GM21786 (cell line): Measurements from ENCODE around the gene RYR2.
"Not testable (repeated sequence)": the region's sequence is repeated elsewhere in the genome, so short reads cannot be mapped to it uniquely, and the experiment has no call there.

ENCODE experiments used
- ATAC-seq: cut with Tn5 transposase; IDR thresholded peaks from one replicate; pipeline ENCODE4 v1.9.1; 2021; ENCODE audit not compliant: unreplicated experiment

RYR2 gene

DNA sequence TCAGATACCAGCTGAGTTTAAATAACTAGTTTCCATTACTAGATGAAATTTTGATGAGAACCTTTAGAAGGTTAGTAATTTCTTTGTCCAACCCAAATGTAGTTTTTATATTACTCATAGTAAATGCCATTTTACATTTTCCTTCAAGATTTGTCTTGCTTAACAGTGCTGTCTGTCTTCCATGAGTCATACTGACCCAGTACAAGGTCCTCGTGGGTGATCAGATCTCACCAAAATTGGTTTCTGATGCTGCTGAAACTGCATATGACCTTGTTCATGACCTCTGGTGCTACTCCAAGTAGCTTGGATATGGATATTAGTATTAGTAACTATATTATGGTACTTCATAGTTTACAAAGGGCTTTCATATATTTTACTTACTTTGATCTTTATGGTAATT is 207.1 kb downstream of the RYR2 start:
- no peak for ATAC-seq

DNA sequence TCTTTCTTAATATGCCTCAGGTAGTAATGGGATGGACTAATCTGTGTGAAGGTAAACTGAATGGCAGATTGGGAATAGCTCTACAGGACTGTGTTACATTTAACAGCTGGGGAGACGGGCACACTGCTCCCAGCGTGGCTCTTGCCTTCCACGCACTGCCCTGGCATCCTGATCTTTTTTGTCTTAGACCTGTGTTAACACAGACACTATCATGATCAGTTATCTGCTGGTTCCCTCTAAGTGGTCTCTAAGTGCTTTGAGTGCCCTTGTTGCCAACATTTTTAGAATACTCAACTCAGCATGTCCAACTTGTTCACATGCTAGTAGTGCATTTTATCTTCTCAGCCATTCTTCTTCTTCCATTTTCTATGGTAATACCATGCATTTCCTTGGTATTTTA is 208.1 kb downstream of the RYR2 start:
- no peak for ATAC-seq

DNA sequence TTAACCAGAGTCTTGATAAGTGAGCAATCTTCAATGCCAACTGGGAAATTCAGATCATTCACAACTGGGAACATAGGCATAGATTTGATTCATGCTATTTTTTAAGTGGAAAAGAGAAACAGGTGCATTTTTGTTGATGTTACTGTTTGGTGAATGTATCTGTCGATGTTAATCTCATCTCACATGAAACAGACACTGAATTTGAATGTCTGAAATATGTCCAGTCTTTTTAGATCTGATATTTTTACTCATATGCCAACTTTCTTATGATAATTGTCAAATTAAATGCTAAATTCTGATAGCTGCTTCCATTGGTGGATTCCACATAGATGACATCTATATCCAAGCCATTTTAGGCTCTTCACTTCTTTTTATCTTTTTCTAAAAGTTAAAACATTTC is 213.1 kb downstream of the RYR2 start:
- ATAC-seq, result no peak

DNA sequence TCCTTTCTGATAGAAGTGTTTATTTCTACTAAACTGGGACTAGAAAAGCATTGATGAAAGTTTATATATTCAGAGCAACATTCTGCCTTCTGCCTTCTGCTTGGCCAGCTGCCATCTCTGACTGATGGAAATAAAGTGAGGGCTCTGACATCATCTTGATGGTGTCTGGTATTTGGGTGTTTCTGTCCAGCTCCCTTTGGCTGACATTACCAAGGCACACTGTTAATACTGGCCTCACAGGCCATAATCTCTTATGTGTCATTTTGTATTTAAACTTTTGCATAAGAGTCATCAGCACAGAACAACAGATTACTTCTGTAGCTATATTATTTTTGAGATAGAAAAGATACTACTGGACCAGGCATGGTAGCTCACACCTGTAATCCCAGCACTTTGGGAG is 216.9 kb downstream of the RYR2 start:
- ATAC-seq, result no peak

DNA sequence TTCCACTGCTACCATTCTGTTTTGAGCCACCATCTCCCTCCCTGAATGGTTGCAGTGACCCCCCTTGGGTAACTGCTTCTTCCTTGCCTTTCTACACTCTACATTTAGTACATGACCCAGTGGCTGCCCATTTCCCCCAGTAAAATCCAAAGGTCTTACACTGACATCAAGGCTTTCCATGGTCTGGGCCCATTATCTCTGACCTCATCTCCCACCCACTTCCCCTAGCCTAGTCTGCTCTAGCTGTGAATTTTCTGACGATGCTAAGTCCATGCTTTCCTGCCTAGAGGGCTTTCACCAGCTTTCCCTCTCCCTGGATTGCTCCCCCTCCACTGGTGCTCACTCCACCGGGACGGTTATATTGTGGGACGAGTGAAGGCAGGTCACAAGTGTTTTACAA is 219.2 kb downstream of the RYR2 start:
- ATAC-seq, result no peak

DNA sequence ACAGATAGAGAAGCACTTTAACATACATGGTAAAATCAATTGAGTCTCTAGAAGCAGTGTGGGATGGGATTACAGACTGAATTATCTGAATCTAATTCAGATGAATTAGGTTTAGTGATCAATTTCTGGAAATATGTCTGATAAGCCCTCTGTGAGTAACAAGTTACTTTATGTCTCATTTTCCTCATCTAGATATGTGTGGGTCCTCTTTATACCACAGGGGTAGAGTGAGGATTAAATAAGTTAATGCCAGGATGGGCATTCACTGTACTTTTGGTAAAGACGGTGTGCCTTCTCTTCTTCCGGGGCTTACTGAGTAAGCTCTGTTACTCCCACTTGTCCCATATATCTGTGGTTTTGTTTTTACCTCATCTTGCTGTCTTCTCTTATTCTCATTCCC is 225.8 kb downstream of the RYR2 start:
- ATAC-seq, result no peak

DNA sequence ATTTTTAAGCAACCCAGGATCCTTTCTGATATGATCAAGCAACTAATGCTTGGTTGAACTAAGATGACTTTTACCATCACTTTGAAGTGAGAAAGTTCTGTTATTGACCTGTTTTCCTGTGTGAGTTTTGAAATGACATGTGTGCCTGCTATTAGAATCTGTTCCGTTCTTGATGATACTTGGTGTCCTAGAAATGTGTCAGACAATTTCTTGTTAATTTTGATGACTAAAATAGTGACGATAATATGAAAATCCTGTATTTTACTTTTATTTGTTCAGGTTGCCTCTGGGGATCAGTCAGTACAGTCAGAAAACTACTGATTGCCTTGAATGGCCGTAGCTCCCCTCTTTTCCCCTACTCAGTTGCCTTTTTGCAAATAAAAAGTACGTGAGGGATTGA is 228.0 kb downstream of the RYR2 start:
- peak; percentile 58 for ATAC-seq

DNA sequence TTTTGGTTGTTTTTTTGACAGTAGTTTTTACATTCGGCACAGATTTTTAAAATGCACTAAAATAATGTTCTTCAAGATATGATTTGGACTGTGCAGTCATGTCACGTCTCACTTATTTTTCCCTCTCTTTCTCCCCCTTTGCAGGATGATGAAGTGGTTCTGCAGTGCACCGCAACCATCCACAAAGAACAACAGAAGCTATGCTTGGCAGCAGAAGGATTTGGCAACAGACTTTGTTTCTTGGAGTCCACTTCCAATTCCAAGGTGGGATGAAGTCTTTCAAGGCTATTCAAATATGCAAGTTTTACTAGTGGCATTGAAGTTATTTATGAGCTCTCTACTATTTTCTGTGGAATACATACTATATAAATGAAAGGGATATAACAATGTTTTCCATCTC is 228.4 kb downstream of the RYR2 start:
- ATAC-seq, result no peak

DNA sequence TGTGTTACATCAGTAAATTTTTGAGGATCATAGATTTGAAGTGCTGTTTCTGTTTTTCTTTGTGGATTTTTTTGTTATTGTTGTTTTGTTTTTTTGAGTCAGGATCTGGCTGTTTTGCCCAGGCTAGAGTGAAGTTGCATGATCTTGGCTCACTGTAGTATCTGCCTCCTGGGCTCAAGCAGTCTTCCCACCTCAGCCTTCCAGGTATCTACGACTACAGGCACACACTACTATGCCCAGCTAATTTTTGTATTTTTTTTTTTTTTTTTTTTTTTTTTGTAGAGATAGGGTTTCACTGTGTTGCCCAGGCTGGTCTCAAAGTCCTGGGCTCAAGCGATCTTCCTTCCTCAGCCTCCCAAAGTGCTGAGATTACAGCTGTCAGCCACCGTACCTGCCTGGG is 236.0 kb downstream of the RYR2 start:
- not testable (repeated sequence) for ATAC-seq

DNA sequence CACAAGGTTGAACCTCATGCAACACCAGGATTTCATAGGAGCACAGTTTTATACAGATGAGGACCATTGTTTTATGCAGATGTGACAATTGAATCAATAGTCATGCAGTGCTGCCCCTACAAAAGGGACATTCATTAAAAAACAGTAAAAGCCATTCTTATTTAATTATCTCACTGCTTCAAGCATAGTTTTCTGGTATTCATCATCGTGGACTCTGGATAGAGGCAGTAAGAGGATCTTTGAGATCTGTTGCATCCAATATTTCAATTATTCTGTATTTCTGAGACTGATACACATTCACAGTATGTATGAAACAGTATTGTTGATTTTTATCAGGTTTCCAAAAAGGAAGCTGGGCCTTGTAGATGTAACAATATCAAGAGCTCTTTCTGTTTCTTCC is 237.6 kb downstream of the RYR2 start:
- ATAC-seq, result no peak

DNA sequence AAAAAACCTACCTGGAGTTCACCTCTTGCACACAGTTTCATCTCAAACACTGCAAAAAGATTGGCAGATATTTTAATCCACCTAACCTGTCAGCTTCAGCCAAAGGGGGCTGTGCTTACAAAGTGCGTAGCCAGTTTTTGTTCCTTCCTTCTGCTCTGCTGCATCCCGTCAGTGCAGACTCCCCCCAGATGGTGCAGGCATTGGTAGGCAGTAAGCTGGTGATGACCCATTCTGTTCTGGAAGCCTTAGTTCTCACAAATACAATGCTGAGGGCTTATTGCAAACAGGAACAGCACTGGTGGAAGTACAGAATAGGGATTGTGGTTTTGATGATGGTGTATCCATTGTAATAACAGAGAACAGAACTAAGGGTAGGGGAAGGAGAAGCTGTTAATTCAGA is 239.5 kb downstream of the RYR2 start:
- no peak for ATAC-seq

DNA sequence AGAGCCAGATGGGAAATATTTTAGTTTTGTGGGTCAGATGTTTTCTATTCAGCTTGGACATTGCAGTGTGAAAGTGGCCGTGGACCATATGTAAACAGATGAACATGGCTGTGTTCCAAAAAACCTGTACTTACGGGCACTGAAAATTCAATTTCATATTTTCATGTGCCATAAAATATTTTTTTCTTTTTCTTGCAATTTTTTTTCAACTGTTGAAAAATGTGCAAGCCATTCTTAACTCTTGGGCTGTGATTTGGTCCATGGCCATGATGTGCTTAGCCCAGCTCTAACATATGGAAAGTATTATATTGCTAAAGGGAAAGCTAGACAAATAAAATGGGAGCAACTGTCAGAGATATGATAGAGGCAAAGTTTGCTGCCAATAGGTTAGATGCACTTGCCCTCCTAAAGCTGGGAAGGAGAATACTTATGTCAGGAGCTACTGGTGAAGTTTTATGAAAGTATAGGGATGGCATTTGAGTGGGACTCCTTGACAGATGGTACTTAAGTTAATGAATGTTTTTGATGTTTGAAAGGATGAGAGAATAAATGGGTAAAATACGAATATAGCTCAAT is 240.3 kb downstream of the RYR2 start:
- ATAC-seq, result no peak

DNA sequence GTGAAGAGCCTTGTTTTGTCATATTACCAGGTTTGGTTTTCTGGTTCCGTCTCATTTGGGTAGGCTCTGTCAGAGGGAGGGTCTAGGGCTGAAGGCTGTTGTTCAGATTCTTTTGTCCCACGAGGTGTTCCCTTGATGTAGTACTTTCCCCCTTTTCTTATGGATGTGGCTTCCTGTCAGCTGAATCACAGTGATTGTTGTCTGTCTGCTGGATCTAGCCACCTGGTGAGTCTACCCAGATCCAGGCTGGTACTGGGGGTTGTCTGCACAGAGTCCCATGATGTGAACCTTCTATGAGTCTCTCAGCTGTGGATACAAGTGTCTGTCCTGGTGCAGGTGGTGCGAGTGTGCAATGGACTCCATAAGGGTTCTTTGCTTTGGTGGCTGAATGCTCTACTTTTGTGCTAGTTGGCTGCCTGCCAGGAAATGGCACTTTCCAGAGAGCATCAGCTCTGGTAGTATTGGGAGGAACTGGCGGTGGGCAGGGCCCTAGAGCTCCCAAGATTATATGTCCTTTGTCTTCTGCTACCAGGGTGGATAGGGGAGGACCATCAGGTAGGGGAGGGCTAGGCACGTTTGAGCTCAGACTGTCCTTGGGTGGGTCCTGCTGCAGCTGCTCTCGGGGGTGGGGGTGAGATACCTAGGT is 246.0 kb downstream of the RYR2 start:
- no peak for ATAC-seq

DNA sequence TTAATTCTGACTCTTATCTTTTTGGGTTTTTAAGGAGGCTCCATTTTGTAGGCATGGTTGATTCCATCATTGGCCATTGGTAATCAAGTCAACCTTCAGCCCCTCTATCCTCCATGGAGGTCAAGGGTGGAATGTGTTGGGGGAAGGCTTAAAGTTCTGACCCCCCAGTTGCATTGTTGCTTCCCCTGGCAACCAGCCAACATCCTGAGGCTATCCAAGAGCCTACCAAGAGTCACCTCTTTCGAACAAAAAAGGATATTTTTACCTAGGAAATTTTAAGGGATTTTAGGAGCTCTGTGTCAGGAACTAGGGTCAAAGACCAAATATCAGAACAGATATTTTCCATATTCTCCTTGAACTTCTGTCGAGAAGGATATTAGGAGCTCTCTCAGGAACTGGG is 251.8 kb downstream of the RYR2 start:
- ATAC-seq, result no peak

DNA sequence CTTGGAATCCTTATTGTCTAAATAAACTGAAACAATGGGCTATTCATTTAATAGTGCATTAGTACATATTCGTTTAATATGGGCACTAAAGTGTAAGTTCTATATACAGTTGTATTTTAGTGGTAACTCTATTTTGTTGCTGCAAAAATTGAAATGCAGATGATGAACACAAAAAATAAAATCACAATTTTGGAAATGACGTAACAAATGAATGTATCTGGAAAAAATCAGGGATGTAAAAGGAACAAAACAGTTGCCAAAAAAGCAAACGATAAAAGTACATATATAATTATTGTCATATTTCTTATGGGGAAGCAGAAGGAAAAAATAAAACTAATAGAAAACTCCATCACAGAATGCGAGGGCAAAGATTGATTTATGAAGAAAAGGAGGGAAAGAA is 254.9 kb downstream of the RYR2 start:
- ATAC-seq, result no peak

DNA sequence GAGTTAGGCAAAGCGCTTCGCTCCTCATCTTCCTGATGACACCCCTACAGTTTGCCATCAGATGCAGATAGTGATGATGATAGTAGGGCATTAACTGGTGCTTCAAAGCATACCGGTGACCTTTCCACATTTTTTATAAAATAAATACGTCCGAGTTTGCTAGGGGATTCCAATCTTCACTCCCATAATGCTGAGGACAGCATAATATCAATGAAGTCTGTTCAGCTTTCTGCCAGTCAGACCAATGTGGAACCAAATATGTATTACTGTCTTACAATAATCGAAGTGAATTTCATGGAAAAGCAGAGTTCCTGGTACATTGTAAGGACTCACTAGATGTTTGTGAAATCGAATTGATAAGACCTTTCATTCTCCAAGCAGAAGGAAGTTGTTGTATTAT is 258.7 kb downstream of the RYR2 start:
- ATAC-seq, result no peak

DNA sequence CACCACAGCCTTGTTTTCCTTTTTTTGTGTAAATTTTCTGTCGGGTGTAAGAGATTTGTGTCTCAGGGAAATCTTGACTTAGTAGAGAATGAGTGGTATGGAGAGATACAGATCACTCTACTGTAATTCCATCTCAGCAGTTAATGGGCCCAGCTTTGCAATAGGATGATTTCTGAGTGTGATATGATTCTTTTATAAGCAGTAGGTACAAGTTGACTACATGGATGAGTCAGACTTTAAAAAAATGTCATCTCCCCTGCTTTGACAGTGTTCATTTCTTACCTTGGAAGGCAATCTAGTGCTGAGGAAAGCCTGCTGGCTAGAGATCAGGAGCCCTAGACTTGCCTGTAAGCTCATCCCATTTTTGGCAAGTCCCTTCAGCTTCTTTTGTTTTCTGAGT is 261.9 kb downstream of the RYR2 start:
- no peak for ATAC-seq

DNA sequence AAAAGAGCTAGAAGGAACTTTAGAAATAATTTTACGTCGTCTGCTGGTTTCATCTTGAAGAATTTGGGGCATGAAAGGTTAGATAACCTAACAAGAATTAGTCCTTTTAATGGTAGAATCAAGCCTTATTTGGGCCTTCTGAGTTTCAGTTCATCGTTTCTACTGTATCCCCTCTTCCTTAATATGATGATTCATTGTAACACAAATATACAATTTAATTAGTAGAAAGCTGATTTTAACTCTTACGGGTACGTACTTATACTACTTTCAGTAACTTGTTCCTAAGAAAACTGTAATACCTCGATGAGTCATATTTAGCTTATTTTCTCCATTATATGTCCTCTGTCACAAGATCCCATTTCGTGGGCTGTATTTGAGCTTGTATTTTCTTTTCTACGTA is 264.7 kb downstream of the RYR2 start:
- ATAC-seq, result no peak

DNA sequence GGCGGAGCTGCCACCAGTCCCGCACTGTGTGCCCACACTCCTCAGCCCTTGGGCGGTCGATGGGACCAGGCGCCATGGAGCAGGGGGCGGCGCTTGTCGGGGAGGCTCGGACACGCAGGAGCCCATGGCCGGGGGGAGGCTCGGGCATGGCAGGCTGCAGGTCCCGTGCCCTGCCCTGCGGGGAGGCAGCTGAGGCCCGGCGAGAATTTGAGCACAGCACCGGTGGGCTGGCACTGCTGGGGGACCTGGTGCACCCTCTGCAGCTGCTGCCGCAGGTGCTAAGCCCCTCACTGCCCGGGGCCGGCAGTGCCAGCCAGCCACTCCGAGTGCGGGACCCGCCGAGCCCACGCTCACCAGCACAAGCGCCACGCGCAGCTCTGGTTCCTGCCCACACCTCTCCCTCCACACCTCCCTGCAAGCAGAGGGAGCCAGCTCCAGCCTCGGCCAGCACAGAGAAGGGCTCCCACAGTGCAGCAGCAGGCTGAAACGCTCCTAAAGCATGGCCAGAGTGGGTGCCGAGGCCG is 267.7 kb downstream of the RYR2 start:
- ATAC-seq, result no peak

DNA sequence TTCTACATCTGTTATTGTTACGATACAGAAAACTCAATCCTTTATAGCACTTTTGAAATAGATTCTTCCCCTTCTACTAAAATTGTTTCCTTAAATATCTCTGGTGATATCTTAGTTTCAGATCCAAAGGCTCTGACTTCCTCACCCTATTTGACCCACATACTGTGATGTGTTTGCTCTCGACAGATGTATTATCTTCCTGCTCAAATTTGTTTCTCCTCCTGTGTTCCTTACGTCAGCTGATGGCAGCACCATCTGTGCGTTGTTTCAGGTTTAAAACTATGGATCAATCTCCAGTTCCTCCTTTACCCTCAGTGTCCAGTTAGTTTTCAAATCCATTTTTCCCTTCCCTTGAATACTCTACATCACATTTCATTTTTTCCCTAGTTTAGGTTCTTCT is 274.4 kb downstream of the RYR2 start:
- ATAC-seq, result no peak

DNA sequence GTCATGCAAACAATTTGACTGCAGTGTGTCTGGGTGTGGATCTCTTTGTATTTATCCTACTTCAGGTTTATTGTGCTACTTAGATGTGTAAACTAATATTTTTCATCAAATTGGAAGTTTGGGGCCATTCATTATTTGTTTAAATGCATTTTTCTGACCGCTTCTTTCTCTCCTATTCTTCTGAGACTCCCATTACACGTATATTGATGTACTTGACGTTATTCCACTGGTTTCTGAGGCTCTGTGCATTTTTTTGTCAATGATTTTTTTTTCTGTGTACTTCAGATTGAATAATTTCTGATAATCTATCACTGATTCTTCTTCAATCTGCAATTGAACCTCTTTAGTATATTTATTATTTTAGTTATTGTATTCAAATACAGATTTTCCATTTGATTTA is 276.8 kb downstream of the RYR2 start:
- ATAC-seq, result no peak

DNA sequence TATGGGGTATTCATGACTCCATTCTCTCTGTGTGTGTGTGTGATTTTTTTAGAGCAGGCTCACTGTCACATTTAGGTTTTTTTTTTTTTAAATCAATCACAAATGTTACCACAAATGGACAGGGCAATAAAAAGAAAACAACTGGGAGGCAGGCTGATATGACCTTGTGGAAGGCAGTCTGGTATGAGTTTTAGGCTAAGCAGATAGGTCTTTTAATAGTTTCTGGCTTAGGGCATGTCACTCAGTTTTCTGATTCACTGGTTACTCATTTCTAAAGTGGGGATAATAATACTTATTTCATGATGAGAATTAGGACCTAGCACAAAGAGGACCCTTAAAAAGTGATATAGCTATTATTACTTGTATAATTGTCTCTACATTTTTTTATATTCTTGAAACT is 278.9 kb downstream of the RYR2 start:
- no peak for ATAC-seq

DNA sequence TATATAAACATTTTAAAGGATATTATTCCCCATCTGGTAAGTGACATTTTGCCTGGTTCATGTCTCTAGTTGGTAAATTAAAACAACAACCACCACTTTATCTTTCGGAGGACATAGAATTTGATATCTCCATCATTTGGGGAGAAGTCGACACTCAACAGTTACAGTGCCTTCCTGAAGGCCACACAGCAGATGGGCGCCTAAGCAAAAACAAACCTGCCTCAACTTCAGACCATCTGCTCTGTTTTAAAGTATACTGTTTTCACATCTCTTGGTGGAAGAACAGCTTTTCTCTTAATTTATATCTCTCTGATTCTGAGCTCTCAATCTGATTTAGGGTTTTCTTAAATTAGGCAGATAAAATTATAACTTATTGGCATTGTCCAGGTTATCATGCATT is 282.2 kb downstream of the RYR2 start:
- no peak for ATAC-seq
